Stimulated activated naive B cell treated with anti-CD40 and anti-IgM and Interleukin-4, amounts not matched to agents 10 μg/mL and 1 μg/mL and 100 μg/mL, for 72 hours (primary cell): Measurements from ENCODE around the gene GRIN3B.
"Not testable (repeated sequence)": the region's sequence is repeated elsewhere in the genome, so short reads cannot be mapped to it uniquely, and the experiment has no call there.

Experiments used
- ATAC-seq, 2 donors: fragments of 150-1000 bp; cut with Tn5 transposase; replicated peaks; 2 replicates each; pipeline ENCODE4 v1.10.0; 2021; ENCODE audit warnings: moderate library complexity in 1 of 2
- DNase-seq: peaks from one replicate; pipeline ENCODE4 v3.0.0; 2021
- H3K27ac Mint-ChIP-seq: one replicate; pipeline ENCODE4 v1.8.0; 2022; ENCODE audit warnings: mild to moderate bottlenecking, mixed read lengths
- H3K27me3 Mint-ChIP-seq, 2 donors: one replicate each; pipeline ENCODE4 v1.8.0; 2022; ENCODE audit warnings: mixed read lengths in 2 of 2
- H3K36me3 Mint-ChIP-seq, 2 donors: one replicate each; pipeline ENCODE4 v1.8.0; 2022; ENCODE audit warnings: mixed read lengths in 2 of 2, mild to moderate bottlenecking in 1 of 2
- H3K4me1 Mint-ChIP-seq, 2 donors: one replicate each; pipeline ENCODE4 v1.8.0; 2022; ENCODE audit warnings: mixed read lengths in 2 of 2, mild to moderate bottlenecking in 1 of 2
- H3K4me3 Mint-ChIP-seq, 2 donors: one replicate each; pipeline ENCODE4 v1.8.0; 2022; ENCODE audit warnings: mild to moderate bottlenecking in 2 of 2, mixed read lengths in 2 of 2, moderate library complexity in 1 of 2
- H3K9me3 Mint-ChIP-seq, 2 donors: one replicate each; pipeline ENCODE4 v1.8.0; 2022; ENCODE audit warnings: mixed read lengths in 2 of 2, mild to moderate bottlenecking in 1 of 2

GRIN3B gene, protein sequence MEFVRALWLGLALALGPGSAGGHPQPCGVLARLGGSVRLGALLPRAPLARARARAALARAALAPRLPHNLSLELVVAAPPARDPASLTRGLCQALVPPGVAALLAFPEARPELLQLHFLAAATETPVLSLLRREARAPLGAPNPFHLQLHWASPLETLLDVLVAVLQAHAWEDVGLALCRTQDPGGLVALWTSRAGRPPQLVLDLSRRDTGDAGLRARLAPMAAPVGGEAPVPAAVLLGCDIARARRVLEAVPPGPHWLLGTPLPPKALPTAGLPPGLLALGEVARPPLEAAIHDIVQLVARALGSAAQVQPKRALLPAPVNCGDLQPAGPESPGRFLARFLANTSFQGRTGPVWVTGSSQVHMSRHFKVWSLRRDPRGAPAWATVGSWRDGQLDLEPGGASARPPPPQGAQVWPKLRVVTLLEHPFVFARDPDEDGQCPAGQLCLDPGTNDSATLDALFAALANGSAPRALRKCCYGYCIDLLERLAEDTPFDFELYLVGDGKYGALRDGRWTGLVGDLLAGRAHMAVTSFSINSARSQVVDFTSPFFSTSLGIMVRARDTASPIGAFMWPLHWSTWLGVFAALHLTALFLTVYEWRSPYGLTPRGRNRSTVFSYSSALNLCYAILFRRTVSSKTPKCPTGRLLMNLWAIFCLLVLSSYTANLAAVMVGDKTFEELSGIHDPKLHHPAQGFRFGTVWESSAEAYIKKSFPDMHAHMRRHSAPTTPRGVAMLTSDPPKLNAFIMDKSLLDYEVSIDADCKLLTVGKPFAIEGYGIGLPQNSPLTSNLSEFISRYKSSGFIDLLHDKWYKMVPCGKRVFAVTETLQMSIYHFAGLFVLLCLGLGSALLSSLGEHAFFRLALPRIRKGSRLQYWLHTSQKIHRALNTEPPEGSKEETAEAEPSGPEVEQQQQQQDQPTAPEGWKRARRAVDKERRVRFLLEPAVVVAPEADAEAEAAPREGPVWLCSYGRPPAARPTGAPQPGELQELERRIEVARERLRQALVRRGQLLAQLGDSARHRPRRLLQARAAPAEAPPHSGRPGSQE

DNA sequence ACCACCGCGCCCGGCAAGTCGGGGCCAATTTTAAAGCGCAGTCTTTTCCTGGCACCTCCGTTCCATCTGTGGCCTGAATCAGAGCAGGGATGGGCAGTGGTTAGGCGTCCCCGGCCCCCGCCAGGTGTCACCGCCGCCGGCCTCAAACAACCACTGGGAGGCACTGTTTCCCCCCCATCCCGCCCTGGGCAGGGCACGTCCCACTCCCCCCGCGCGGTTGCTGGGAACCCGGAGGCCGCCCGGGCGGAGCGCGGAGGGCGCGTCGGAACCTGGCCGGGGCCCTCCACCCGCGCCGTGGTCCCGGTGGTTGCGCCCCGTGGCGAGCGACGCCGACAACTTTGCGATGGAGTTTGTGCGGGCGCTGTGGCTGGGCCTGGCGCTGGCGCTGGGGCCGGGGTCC, at the start of gene GRIN3B:
TSS of gene GRIN3B (plus strand) at position 325 of the 400 bp plus-strand sequence. CDS start at position 344, 19 bp downstream.
- Mint-ChIP-seq H3K27me3 (peaks cover 38 to 58% of the 10 kb centered on the region in 2 donors), H3K27ac (peak within 1 kb of the TSS; percentile 84)

DNA sequence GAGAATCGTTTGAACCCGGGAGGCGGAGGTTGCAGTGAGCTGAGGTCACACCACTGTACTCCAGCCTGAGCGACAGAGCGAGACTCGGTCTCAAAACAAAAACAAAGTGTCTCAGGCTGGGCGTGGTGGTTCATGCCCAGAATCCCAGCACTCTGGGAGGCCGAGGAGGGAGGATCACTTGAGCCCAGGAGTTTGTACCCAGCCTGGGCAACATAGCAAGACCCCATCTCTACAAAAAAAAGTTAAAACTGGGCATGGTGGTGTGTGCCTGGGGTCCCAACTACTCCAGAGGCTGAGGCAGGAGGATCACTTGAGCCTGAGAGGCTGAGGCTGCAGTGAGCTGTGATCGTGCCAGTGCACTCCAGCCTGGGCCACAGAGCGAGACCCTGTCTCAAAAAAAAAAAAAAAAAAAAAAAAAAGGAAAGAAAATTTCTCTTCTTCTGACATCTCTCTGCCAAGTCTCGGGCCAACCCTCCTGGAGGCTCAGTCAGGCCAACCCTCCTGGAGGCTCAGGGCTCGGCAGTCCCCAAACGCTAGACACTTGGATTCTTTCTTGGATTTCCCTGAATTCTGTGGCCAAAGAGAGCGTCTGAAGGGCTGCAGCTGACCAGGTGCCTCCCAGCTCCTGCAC, 48.1 kb upstream of the GRIN3B start:
- ATAC-seq (no peak), DNase-seq (no peak)
- peak overlapping the region; percentile 89 for H3K27ac Mint-ChIP-seq
- H3K27me3 Mint-ChIP-seq = no peaks in the 10 kb centered on the region
- H3K4me3 Mint-ChIP-seq = peak overlapping the region; percentile 41 to 55
- H3K9me3 Mint-ChIP-seq = no peaks in the 10 kb centered on the region
- peaks cover 14 to 29% of the 10 kb centered on the region in 2 donors for H3K36me3 Mint-ChIP-seq
- H3K4me1 Mint-ChIP-seq = peaks cover 33 to 68% of the 10 kb centered on the region in 2 donors

More for the DNA sequence above, at the start of gene GRIN3B:
- Mint-ChIP-seq H3K4me3 (peak within 1 kb of the TSS; percentile 52 to 73), H3K36me3 (peaks cover 6 to 18% of the 10 kb centered on the region in 2 donors), H3K4me1 (peaks cover 23 to 25% of the 10 kb centered on the region in 2 donors), H3K9me3 (peaks cover 0 to 4% of the 10 kb centered on the region in 2 donors)
- peak; percentile 51 to 66 for ATAC-seq
- DNase-seq = peak; percentile 38

DNA sequence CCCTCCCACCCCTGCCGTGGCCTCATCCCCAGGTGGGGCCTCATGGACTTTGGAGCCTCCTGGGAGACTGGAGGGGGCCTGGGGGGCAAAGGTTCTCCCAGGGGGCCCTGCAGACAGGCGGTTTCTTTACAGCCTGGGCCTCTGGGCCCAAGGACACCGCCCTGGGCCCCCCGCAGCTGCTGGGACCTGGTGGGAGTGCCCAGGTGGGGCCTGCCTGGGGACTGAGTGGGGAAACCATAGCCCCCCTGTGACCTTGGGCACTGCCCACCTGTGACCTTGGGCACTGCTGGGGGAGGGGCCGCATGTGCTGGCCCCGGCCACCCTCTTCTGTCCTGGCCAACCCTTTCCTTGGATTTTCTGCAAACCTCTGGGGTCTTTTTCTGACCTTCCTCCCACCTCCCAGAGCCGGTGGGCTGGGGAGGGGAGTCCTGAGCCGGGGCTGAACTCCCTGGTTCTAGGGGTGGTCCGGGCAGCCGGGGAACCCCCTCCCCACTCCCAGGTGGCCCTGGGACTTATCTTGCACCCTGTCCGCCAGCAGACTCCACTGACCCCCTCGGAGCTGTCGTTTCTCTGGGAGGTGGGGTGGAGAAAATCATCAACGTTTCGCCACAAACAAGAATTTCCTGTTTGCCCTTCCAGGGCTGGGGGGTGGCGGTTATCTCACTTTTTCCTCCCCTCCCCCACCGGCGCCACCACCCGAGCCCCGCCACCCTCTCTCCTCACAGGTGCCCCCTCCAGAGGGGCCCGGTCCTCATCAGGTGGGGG, 47.4 kb upstream of the GRIN3B start:
- ATAC-seq (no peak), DNase-seq (no peak)
- Mint-ChIP-seq H3K4me1 (peaks cover 28 to 61% of the 10 kb centered on the region in 2 donors), H3K36me3 (peaks cover 10 to 28% of the 10 kb centered on the region in 2 donors), H3K4me3 (peak overlapping the region; percentile 55 to 59), H3K27ac (peak overlapping the region; percentile 91), H3K27me3 (no peaks in the 10 kb centered on the region), H3K9me3 (no peaks in the 10 kb centered on the region)

DNA sequence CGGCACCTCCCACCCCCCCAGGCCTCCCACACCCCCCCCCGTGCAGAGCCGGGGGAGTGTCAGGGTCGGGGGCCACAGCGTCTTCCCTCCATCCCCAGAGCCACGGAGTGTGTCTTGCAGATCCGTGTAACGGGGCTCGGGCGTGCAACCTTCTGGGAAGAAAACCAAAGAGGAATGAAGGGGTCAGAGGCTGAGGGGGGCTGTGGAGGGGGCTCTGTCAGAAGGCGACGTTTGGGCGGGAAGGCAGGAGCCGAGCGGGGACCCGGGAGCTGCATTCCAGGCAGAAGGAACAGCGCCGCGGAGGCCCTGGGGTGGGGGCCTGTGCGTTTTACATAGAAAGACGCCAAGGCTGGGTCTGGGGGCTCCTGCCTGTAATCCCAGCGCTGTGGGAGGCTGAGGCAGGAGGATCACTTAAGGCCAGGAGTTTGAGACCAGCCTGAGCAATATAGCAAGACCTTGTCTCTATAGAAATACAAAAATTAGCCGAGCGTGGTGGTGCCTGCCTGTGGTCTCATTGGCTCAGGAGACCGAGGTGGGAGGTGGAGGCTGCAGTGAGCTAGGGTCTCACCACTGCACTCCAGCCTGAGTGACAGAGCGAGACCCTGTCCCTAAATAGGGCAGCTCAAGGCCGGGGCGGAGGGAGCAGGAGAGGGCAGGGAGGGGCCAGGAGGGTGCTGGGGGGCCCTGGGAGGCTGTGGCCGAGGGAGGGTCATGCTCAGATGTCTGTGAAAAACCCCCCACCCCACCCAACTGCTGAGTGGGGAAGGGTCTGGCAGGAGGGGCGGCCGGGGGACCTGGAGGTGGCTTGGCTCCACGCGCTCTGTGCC, 46.6 kb upstream of the GRIN3B start:
- Mint-ChIP-seq H3K36me3 (peaks cover 10 to 20% of the 10 kb centered on the region in 2 donors), H3K27ac (peak overlapping the region; percentile 57), H3K9me3 (no peaks in the 10 kb centered on the region), H3K27me3 (no peaks in the 10 kb centered on the region), H3K4me1 (peaks cover 24 to 53% of the 10 kb centered on the region in 2 donors), H3K4me3 (peak overlapping the region; percentile 55 to 56)
- DNase-seq (no peak), ATAC-seq (no peak)

DNA sequence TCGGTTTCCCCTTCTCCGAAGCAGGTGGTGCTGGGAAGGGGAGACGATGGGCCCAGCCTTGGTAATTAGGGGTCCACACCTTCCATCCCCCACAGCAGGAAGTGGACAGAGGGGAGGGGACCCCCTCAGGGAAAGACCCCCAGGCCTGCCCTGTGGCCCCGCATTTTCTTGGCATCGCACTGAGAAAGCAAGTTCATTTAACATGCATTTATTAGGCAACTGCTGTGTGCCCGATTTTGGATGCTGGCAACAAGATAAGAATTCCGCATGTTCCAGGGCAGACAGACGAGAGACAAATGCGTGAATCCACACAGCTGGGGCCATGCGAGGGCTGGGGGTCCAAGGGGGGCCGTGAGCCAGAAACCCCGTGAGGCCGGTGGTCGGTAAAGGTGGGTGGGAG, 45.9 kb upstream of the GRIN3B start:
- peak overlapping the region in 1 of 2 donors; percentile 46 for H3K4me3 Mint-ChIP-seq

DNA sequence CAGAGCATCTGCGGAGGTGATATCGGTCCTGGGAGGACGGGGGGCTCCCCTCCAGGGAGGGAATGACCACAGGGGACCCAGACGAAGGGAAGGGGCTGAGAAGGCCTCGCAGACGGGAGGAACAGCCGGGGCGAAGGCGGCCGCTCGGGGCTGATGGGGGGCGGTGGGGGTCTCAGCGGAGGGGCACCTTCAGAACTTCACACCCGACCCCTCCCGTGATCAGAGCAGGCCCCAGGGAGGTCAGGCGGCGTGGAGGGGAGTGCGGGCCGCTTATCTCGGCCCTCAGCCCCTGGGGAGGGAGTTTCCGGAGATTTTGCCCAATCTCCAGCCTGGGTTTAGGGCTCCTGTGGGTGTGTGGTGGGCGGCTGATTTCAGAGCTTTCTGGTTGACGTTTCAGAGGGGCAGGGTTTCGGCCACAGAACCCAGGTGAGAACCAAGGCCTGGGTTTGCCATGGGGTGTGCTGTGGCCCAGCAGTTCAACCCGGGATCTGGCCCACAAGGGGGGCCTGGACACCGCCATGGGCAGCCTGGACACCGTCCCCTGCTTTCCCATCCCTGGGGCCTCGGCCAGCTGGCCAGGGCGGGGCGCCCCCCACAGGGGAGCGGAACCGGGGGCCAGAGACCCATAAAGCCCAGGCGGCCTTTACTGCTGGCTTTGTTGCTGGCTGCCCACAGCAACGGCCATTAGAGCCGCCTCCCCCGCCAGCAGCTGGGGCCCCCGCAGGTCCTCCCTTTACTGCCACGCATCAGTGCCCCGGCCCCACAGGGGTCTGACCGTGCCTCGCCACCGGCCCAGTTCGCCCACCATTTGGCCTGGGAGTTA, 45.3 kb upstream of the GRIN3B start:
- Mint-ChIP-seq H3K27ac (peak overlapping the region; percentile 89), H3K36me3 (peaks cover 12 to 23% of the 10 kb centered on the region in 2 donors), H3K4me3 (peak overlapping the region in 1 of 2 donors; percentile 46), H3K27me3 (no peaks in the 10 kb centered on the region), H3K9me3 (no peaks in the 10 kb centered on the region), H3K4me1 (peaks cover 22 to 42% of the 10 kb centered on the region in 2 donors)
- DNase-seq (no peak), ATAC-seq (peak; percentile 21 to 42)

More for the DNA sequence above, 45.9 kb upstream of the GRIN3B start:
- DNase-seq = no peak
- peaks cover 11 to 22% of the 10 kb centered on the region in 2 donors for H3K36me3 Mint-ChIP-seq
- H3K9me3 Mint-ChIP-seq = no peaks in the 10 kb centered on the region
- no peak for ATAC-seq
- peak overlapping the region; percentile 89 for H3K27ac Mint-ChIP-seq
- H3K27me3 Mint-ChIP-seq = no peaks in the 10 kb centered on the region
- H3K4me1 Mint-ChIP-seq = peaks cover 26 to 47% of the 10 kb centered on the region in 2 donors

DNA sequence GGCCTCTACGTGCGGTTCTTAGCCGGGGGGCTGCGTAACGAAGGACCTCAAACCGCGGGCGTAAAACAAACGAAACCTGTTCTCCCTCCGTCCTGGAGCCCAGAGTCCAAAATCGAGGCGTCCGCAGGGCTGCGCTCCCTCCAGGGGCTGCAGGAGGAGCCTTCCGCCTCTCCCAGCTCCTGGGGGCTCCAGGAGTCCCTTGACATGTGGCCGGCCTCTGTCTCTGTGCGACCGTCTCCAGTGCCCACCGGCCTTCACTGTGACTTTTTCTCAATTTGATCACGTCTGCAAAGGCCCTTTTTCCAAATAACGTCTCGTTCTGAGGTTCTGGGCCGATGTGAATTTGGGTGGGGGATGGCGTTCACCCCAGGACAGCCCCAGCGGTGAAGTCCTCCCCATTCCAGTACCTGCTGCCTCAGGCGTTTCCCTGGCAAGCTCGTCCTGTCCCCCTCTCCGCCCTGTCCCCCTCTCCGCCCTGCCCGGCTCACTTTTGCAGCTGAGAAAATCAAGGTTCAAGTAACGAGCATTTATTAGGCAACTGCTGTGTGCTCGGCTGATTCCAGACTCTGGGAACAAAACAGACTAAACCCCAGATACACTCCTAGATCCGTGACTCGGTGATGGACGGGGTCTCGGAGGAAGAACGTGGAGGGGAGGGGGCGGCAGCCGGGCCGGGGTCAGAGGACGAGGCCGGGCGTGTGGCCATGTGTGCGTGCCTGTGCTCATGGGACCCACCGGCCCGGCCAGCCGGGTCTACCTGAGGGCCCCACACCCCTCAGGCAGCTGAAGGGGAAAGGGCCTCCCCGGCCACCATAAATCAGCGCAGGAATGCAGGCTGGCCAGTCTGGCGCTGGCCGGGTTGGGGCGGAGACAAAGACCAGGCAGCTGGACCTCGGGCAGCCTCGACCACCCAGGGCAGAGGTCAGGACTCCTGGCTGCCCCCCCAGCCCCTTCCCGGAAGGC, 44.1 kb upstream of the GRIN3B start:
- Mint-ChIP-seq H3K4me1 (peaks cover 17 to 40% of the 10 kb centered on the region in 2 donors), H3K27me3 (no peaks in the 10 kb centered on the region), H3K36me3 (peaks cover 17 to 26% of the 10 kb centered on the region in 2 donors), H3K27ac (no peak overlapping the region), H3K4me3 (peak overlapping the region in 1 of 2 donors; percentile 25), H3K9me3 (no peaks in the 10 kb centered on the region)
- DNase-seq (no peak), ATAC-seq (no peak)

GRCh38 chr19:956766-957440, 43.3 kb upstream of the GRIN3B start:
- Mint-ChIP-seq H3K4me3 (no peak overlapping the region), H3K36me3 (peaks cover 17 to 31% of the 10 kb centered on the region in 2 donors), H3K9me3 (no peaks in the 10 kb centered on the region), H3K27me3 (no peaks in the 10 kb centered on the region), H3K4me1 (peaks cover 12 to 32% of the 10 kb centered on the region in 2 donors), H3K27ac (no peak overlapping the region)
- no peak for ATAC-seq
- no peak for DNase-seq

DNA sequence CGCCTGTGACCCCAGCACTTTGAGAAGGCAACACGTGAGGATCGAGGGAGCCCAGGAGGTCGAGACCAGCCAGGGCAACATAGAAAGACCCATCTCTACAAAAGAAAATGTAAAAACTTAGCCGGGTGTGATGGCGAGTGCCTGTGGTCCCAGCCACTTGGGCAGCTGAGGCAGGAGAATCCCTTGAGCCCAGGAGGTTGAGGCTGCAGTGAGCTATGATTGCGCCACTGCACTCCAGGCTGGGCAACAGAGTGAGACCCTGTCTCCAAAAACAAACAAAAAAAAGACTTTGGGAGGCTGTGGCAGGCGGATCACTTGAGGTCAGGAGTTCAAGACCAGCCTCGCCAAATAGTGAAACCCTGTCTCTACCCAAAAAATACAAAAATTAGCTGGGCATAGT, 42.6 kb upstream of the GRIN3B start:
- H3K27ac Mint-ChIP-seq = peak overlapping the region; percentile 73
- DNase-seq, H3K9me3 Mint-ChIP-seq, H3K4me3 Mint-ChIP-seq, ATAC-seq, H3K27me3 Mint-ChIP-seq: not testable (repeated sequence)
- H3K4me1 Mint-ChIP-seq = peaks cover 10 to 29% of the 10 kb centered on the region in 2 donors
- peaks cover 19 to 37% of the 10 kb centered on the region in 2 donors for H3K36me3 Mint-ChIP-seq

GRCh38 chr19:958967-959855, 41.0 kb upstream of the GRIN3B start:
- peaks cover 6 to 13% of the 10 kb centered on the region in 2 donors for H3K4me1 Mint-ChIP-seq
- no peak overlapping the region for H3K27ac Mint-ChIP-seq
- peak overlapping the region in 1 of 2 donors; percentile 36 for H3K4me3 Mint-ChIP-seq
- ATAC-seq = no peak
- H3K9me3 Mint-ChIP-seq = no peaks in the 10 kb centered on the region
- no peaks in the 10 kb centered on the region for H3K27me3 Mint-ChIP-seq
- no peak for DNase-seq
- H3K36me3 Mint-ChIP-seq = peaks cover 26 to 48% of the 10 kb centered on the region in 2 donors
